Tongue (tissue), 2 donors: ENCODE results near the gene NTRK3. TPM values are rescaled to one million over a fixed set of nuclear protein-coding genes. Genes with fewer than 3 reads are reported as not detected.

Experiments used
- DNase-seq: peaks from one replicate; pipeline ENCODE4 v3.0.0-alpha.2; 2015
- total RNA-seq: library from RNA; depleted of rRNA; stranded (reverse); fragments of >200 nt; gene quantifications from one replicate; pipeline ENCODE4 v1.2.3, GENCODE V29; 2014

NTRK3 gene
- total RNA-seq, 1 donor from 2014 or later = 14.7 TPM

- peak; percentile 38 for DNase-seq
Observed at GRCh38 chr15:88257311-88258092, 963 bp upstream of the NTRK3 start.

GRCh38 chr15:88255484-88256278 is 858 bp downstream of the NTRK3 start:
- DNase-seq = peak; percentile 81

- DNase-seq = peak; percentile 12
Observed at GRCh38 chr15:88255087-88255483, 1.5 kb downstream of the NTRK3 start.

- DNase-seq = no peak
Observed at GRCh38 chr15:88252441-88252840, 4.1 kb downstream of the NTRK3 start.

- peak; percentile 51 for DNase-seq
Observed at GRCh38 chr15:88250826-88251225, 5.7 kb downstream of the NTRK3 start.

- DNase-seq = no peak
Observed at GRCh38 chr15:88249220-88249619, 7.3 kb downstream of the NTRK3 start.

- DNase-seq = peak; percentile 27
Observed at GRCh38 chr15:88247914-88248313, 8.6 kb downstream of the NTRK3 start.

GRCh38 chr15:88246666-88247446 is 9.7 kb downstream of the NTRK3 start:
- DNase-seq = peak; percentile 90

- DNase-seq = no peak
Observed at GRCh38 chr15:88246081-88246480, 10.5 kb downstream of the NTRK3 start.

- DNase-seq = peak; percentile 53
Observed at GRCh38 chr15:88243895-88244787, 12.4 kb downstream of the NTRK3 start.

- no peak for DNase-seq
Observed at GRCh38 chr15:88242586-88243555, 13.7 kb downstream of the NTRK3 start.

- DNase-seq = no peak
Observed at GRCh38 chr15:88241461-88241860, 15.1 kb downstream of the NTRK3 start.

- no peak for DNase-seq
Observed at GRCh38 chr15:88241060-88241459, 15.5 kb downstream of the NTRK3 start.

GRCh38 chr15:88239594-88239993 is 16.9 kb downstream of the NTRK3 start:
- DNase-seq = no peak

- no peak for DNase-seq
Observed at GRCh38 chr15:88238618-88239430, 17.7 kb downstream of the NTRK3 start.

- no peak for DNase-seq
Observed at GRCh38 chr15:88234711-88235110, 21.8 kb downstream of the NTRK3 start.

GRCh38 chr15:88233921-88234320 is 22.6 kb downstream of the NTRK3 start:
- DNase-seq = no peak

- no peak for DNase-seq
Observed at GRCh38 chr15:88232771-88233201, 23.8 kb downstream of the NTRK3 start.

- no peak for DNase-seq
Observed at GRCh38 chr15:88231909-88232644, 24.5 kb downstream of the NTRK3 start.
